ENCODE measurements around the gene POU2F2.

The POU2F2 gene

DNA sequence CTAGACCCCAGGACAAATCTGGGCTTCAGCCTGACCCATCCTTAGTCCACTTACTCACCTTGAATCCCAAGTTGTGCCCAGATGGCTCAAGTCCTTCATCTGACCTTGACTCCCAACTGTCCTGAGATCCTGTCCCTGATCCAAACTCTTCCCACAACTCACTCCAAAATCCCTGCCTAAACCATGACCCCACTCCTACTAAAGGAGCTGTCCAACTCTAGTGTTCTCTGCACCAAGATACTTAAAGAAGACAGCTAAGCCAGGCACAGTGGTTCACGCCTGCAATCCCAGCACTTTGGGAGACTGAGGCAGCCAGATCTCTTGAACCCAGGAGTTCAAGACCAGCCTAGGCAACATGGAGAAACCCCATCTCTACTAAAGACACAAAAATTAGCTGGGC, 8.5 kb downstream of the POU2F2 start:
- Histone ChIP-seq H3K4me2 (ENCODE audit: low read length) (no peak overlapping the region), H3K36me3 (ENCODE audit: control insufficient read depth, insufficient read depth, low read length) (no peaks in the 10 kb centered on the region), H2AFZ (no peak overlapping the region), H3K79me2 (no peaks in the 10 kb centered on the region), H3K4me1 (no peaks in the 10 kb centered on the region), H3K4me3 (ENCODE audit: low read depth, low read length) (no peak overlapping the region), H3K27me3 (ENCODE audit: control insufficient read depth, insufficient read depth, low read length) (no peaks in the 10 kb centered on the region), H3K9me3 (ENCODE audit: control insufficient read depth, low read length) (no peaks in the 10 kb centered on the region), H3K27ac (no peak overlapping the region), H3K9ac (no peak overlapping the region)
- TF ChIP-seq, protein P1, sequence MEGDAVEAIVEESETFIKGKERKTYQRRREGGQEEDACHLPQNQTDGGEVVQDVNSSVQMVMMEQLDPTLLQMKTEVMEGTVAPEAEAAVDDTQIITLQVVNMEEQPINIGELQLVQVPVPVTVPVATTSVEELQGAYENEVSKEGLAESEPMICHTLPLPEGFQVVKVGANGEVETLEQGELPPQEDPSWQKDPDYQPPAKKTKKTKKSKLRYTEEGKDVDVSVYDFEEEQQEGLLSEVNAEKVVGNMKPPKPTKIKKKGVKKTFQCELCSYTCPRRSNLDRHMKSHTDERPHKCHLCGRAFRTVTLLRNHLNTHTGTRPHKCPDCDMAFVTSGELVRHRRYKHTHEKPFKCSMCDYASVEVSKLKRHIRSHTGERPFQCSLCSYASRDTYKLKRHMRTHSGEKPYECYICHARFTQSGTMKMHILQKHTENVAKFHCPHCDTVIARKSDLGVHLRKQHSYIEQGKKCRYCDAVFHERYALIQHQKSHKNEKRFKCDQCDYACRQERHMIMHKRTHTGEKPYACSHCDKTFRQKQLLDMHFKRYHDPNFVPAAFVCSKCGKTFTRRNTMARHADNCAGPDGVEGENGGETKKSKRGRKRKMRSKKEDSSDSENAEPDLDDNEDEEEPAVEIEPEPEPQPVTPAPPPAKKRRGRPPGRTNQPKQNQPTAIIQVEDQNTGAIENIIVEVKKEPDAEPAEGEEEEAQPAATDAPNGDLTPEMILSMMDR (IDR thresholded peaks at IDR 0.05), result no peak

DNA sequence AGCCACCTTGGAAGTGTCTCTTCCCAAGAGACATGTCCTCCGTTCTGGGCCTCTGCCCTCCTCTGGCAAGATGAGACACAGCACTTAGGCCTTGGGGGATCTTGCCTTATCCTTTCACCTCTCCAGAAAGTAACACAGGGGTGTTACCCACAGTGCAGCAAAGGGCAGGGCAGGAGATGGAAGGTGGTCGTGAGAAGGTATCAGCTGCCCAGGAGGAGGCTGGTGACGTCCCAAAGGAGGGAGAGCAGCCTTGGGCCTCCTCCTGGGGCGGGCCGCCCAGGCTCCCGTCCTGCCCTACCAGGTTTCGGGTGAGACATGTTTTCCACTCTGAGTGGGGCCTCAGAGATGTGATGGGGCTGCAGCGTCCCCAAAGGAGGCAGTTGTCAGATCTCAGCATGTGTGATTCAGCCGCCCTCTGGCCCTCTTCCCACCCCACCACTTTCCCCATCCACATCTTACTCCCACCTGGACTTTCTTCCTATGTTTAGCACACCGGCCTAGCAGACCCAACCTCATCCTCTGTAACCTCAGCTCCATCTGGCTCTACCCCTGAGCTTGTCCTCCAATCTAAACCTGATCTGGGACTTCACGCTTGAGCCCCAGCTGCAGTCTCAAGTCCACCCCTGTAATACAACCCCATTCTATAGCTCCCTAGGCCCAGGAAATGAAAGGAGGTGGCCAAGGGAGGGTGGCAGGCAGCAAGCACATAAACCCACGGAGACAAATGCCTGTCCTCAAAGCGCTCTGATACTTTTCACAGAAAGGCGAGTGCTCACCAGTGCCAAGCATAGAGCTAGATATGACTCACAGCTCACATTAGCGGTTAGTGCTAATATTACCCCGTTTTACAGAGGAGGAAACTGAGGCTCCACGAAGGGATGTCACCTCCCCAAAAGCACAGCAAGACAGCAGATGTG, 9.3 kb downstream of the POU2F2 start:
- Histone ChIP-seq H3K27ac (no peak overlapping the region), H3K9me3 (ENCODE audit: control insufficient read depth, low read length) (no peaks in the 10 kb centered on the region), H3K9ac (no peak overlapping the region), H2AFZ (no peak overlapping the region), H3K27me3 (ENCODE audit: control insufficient read depth, insufficient read depth, low read length) (no peaks in the 10 kb centered on the region), H3K79me2 (no peaks in the 10 kb centered on the region), H3K36me3 (ENCODE audit: control insufficient read depth, insufficient read depth, low read length) (no peaks in the 10 kb centered on the region), H3K4me3 (ENCODE audit: low read depth, low read length) (no peak overlapping the region), H3K4me2 (ENCODE audit: low read length) (no peak overlapping the region), H3K4me1 (no peaks in the 10 kb centered on the region)
- TF ChIP-seq, protein P1 (IDR thresholded peaks at IDR 0.05), result no peak

DNA sequence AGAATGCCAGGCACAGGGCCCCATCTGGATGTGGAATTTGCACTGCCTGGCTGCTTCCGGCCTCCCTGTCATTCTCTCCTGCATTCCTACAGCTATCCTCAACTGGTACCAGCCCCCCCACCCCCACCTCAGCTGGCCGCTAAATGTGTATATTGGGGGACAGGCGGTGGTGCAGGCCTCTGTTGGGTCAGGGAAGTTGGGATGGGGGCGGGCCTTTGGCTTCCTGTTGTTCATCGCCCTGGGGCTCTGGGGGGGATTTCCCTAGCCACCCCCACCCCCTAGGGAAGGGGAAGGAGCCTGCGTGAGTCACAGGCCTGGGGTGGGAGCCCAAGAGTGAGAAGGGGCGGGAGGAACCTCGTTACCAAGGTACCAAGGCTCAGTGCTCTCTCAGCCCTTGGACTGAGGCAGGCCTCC, 10.6 kb downstream of the POU2F2 start:
- H3K4me3 ChIP-seq (ENCODE audit: low read depth, low read length), result no peak overlapping the region

DNA sequence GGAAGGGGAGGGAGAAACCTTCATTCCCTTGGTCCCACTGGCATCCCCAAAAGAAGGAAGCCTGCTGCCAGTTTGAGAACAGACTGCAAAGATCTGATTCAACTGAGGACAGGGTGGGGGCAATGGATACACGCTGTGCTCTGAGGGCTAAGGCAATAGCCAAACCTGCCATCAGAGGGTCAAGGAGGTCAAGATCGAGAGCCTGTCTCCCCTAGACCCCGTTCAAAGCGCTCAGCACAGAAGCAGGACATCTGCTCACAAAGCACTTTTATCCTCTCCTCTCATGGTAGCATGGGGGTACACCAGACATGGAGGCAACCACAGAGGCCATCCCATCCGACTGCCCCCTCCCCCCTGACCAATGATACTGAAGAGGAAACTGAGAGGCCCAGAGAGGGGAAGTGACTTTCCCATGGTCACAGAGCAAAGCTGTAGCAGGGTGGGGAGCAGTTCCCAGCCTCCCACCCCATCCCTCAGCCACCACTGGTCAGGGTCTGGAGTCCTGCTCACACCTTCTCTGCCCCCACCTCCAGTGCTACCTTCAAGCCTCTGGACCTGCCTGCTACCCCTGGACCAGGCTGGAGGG, 11.1 kb downstream of the POU2F2 start:
- Histone ChIP-seq H3K27ac (no peak overlapping the region), H3K36me3 (ENCODE audit: control insufficient read depth, insufficient read depth, low read length) (no peaks in the 10 kb centered on the region), H2AFZ (no peak overlapping the region), H3K4me3 (ENCODE audit: low read depth, low read length) (no peak overlapping the region), H3K4me1 (no peaks in the 10 kb centered on the region), H3K79me2 (no peaks in the 10 kb centered on the region), H3K27me3 (ENCODE audit: control insufficient read depth, insufficient read depth, low read length) (no peaks in the 10 kb centered on the region), H3K4me2 (ENCODE audit: low read length) (no peak overlapping the region), H3K9me3 (ENCODE audit: control insufficient read depth, low read length) (no peaks in the 10 kb centered on the region), H3K9ac (no peak overlapping the region)
- TF ChIP-seq, protein P1 (IDR thresholded peaks at IDR 0.05), result no peak

More for the DNA sequence above, 10.6 kb downstream of the POU2F2 start:
- no peaks in the 10 kb centered on the region for H3K36me3 ChIP-seq (ENCODE audit: control insufficient read depth, insufficient read depth, low read length)
- TF ChIP-seq, protein P1 (IDR thresholded peaks at IDR 0.05), result no peak
- no peak overlapping the region for H3K9ac ChIP-seq
- H3K27ac ChIP-seq, result no peak overlapping the region
- no peaks in the 10 kb centered on the region for H3K27me3 ChIP-seq (ENCODE audit: control insufficient read depth, insufficient read depth, low read length)
- no peaks in the 10 kb centered on the region for H3K79me2 ChIP-seq
- no peaks in the 10 kb centered on the region for H3K9me3 ChIP-seq (ENCODE audit: control insufficient read depth, low read length)
- H3K4me1 ChIP-seq, result no peaks in the 10 kb centered on the region
- no peak overlapping the region for H2AFZ ChIP-seq
- H3K4me2 ChIP-seq (ENCODE audit: low read length), result no peak overlapping the region
